Neural cell (in vitro differentiated cells): ENCODE measurements around the gene TRAPPC13. TPM values are rescaled to one million over a fixed set of nuclear protein-coding genes. Genes with fewer than 3 reads are reported as not detected.
A peak's percentile ranks its signal among the peaks of the same experiment; 100 is the strongest.

Source experiments
- H2AFZ ChIP-seq: fragments of 200-600, 300-800 bp; sonication (generic), shearing (Covaris generic); 2 replicates; pipeline ENCODE4 v1.6.0; 2014; ENCODE audit warnings: low read depth, mild to moderate bottlenecking, antibody characterized with exemption, low read length, moderate library complexity
- H3F3A ChIP-seq: fragments of 200-600 bp; shearing (Covaris generic); 2 replicates; pipeline ENCODE4 v1.6.1; 2016; ENCODE audit warnings: mild to moderate bottlenecking, moderate library complexity, mixed read lengths, antibody characterized with exemption, low read length; ENCODE audit not compliant: insufficient read depth, poor library complexity, severe bottlenecking
- H3K27ac ChIP-seq: fragments of 200-600, 300-800 bp; sonication (generic), shearing (Covaris generic); 2 replicates; pipeline ENCODE4 v1.5.1; 2014; ENCODE audit warnings: mild to moderate bottlenecking, low read length, moderate library complexity
- H3K27me3 ChIP-seq: fragments of 300-800, 200-600 bp; sonication (generic), shearing (Covaris generic); 2 replicates; pipeline ENCODE4 v1.6.0; 2014; ENCODE audit warnings: mild to moderate bottlenecking, low read depth, low read length, moderate library complexity; ENCODE audit not compliant: insufficient read depth
- H3K36me3 ChIP-seq: fragments of 300-800, 200-600 bp; sonication (generic), shearing (Covaris generic); 2 replicates; pipeline ENCODE4 v1.5.1; 2014; ENCODE audit warnings: mild to moderate bottlenecking, antibody characterized with exemption, low read length, moderate library complexity; ENCODE audit not compliant: insufficient read depth
- H3K4me2 ChIP-seq: fragments of 300-800, 200-600 bp; sonication (generic), shearing (Covaris generic); 2 replicates; pipeline ENCODE4 v1.6.0; 2014; ENCODE audit warnings: mild to moderate bottlenecking, low read length
- H3K4me3 ChIP-seq: fragments of 300-800, 200-600 bp; sonication (generic), shearing (Covaris generic); 2 replicates; pipeline ENCODE4 v1.5.1; 2014; ENCODE audit warnings: mild to moderate bottlenecking, low read length, moderate library complexity
- H3K79me2 ChIP-seq: fragments of 200-600 bp; shearing (Covaris generic); replicated peaks from 2 replicates; pipeline ENCODE4 v1.6.0; 2014; ENCODE audit warnings: mild to moderate bottlenecking, low read length, moderate library complexity; ENCODE audit not compliant: insufficient read depth
- H3K9ac ChIP-seq: fragments of 300-800, 200-600 bp; sonication (generic), shearing (Covaris generic); 2 replicates; pipeline ENCODE4 v1.6.1; 2016; ENCODE audit warnings: mild to moderate bottlenecking, low read length, mixed read lengths
- H3K9me2 ChIP-seq: fragments of 200-600 bp; shearing (Covaris generic); 2 replicates; pipeline ENCODE4 v1.6.1; 2016; ENCODE audit warnings: mild to moderate bottlenecking, low read length, mixed read lengths; ENCODE audit not compliant: insufficient read depth
- H3K9me3 ChIP-seq: fragments of 200-600, 300-800 bp; sonication (generic), shearing (Covaris generic); 2 replicates; pipeline ENCODE4 v1.6.1; 2016; ENCODE audit warnings: mild to moderate bottlenecking, mixed run types, low read length, moderate library complexity, mixed read lengths
- H4K20me1 ChIP-seq: fragments of 200-600 bp; shearing (Covaris generic); 2 replicates; pipeline ENCODE4 v1.6.1; 2016; ENCODE audit warnings: mild to moderate bottlenecking, mixed run types; ENCODE audit not compliant: insufficient read depth
- CTCF ChIP-seq: fragments of 450-650 bp; IDR thresholded peaks from 2 replicates; pipeline ENCODE4 v1.5.1; 2014; ENCODE audit warnings: antibody characterized with exemption, mild to moderate bottlenecking, moderate library complexity; ENCODE audit not compliant: poor library complexity, severe bottlenecking
- EP300 ChIP-seq: fragments of 450-650 bp; conservative IDR thresholded peaks from 2 replicates; pipeline ENCODE4 v1.6.1; 2014; ENCODE audit warnings: antibody characterized with exemption, mild to moderate bottlenecking, moderate library complexity; ENCODE audit not compliant: poor library complexity, severe bottlenecking
- EZH2 ChIP-seq: fragments of 200-600, 300-800 bp; shearing (Covaris generic), sonication (generic); IDR thresholded peaks from 2 replicates; pipeline ENCODE4 v1.6.1; 2014; ENCODE audit warnings: antibody characterized with exemption, low read length, borderline replicate concordance, mild to moderate bottlenecking; ENCODE audit not compliant: insufficient read depth, poor library complexity, severe bottlenecking
- MXI1 ChIP-seq: fragments of 450-650 bp; conservative IDR thresholded peaks from 2 replicates; pipeline ENCODE4 v1.6.1; 2014; ENCODE audit warnings: antibody characterized with exemption, mild to moderate bottlenecking; ENCODE audit not compliant: poor library complexity, severe bottlenecking
- POLR2AphosphoS5 ChIP-seq: IDR thresholded peaks from 2 replicates; pipeline ENCODE4 v1.6.1; 2012
- RAD21 ChIP-seq: fragments of 450-650 bp; conservative IDR thresholded peaks from 2 replicates; pipeline ENCODE4 v1.6.1; 2014; ENCODE audit warnings: antibody characterized with exemption, mild to moderate bottlenecking, moderate library complexity
- REST ChIP-seq: IDR thresholded peaks from 2 replicates; pipeline ENCODE4 v1.6.1; 2012; ENCODE audit warnings: borderline replicate concordance
- SMC3 ChIP-seq: fragments of 450-650 bp; conservative IDR thresholded peaks from 2 replicates; pipeline ENCODE4 v1.6.1; 2014; ENCODE audit warnings: antibody characterized with exemption, mild to moderate bottlenecking, moderate library complexity; ENCODE audit not compliant: poor library complexity
- TAF1 ChIP-seq: IDR thresholded peaks from 2 replicates; pipeline ENCODE4 v1.6.1; 2012; ENCODE audit warnings: low read depth
- polyA minus RNA-seq: library from RNA; depleted of rRNA, polyadenylated mRNA; stranded (reverse); fragments of >200 nt; gene quantifications from 2 replicates; pipeline ENCODE4 v1.2.3, GENCODE V29; 2014
- polyA plus RNA-seq: library from polyadenylated mRNA; depleted of rRNA; stranded (reverse); fragments of >200 nt; gene quantifications from 2 replicates; pipeline ENCODE4 v1.2.3, GENCODE V29; 2014

Gene TRAPPC13
- polyA plus RNA-seq (80.3 and 95.0 TPM in 2 replicates), polyA minus RNA-seq (55.5 and 68.3 TPM in 2 replicates)

GRCh38 chr5:65624571-65625555, at the start of gene TRAPPC13, which contains the start of gene SHLD3:
TRAPPC13 (plus strand) TSS chr5:65625027; CDS start chr5:65625061, 34 bp downstream.
SHLD3 (plus strand) TSS chr5:65625027; CDS start chr5:65629588, 4,561 bp downstream.
- Histone ChIP-seq H4K20me1 (no peaks in the 10 kb centered on the region), H3K9me3 (no peaks in the 10 kb centered on the region), H3K27ac (peak within 1 kb of the TSS; percentile 93), H3F3A (peaks cover 4% of the 10 kb centered on the region), H3K27me3 (no peaks in the 10 kb centered on the region), H3K9me2 (no peaks in the 10 kb centered on the region), H3K79me2 (peaks cover 84% of the 10 kb centered on the region), H2AFZ (peak within 1 kb of the TSS; percentile 98), H3K4me3 (peak within 1 kb of the TSS; percentile 98), H3K36me3 (no peaks in the 10 kb centered on the region), H3K9ac (peak within 1 kb of the TSS; percentile 97), H3K4me2 (peak within 1 kb of the TSS; percentile 99)
- TF ChIP-seq EP300 (no peak), REST (peak; percentile 81), EZH2 (no peak), POLR2AphosphoS5 (peak; percentile 46), RAD21 (no peak), TAF1 (peak; percentile 30), MXI1 (peak; percentile 51)

- H2AFZ ChIP-seq: no peak overlapping the region
- no peaks in the 10 kb centered on the region for H3K9me2 ChIP-seq
- H3F3A ChIP-seq: no peaks in the 10 kb centered on the region
- H3K27me3 ChIP-seq: no peaks in the 10 kb centered on the region
- H3K9me3 ChIP-seq: no peaks in the 10 kb centered on the region
- H3K36me3 ChIP-seq: no peaks in the 10 kb centered on the region
- H3K4me3 ChIP-seq: no peak overlapping the region
- no peak overlapping the region for H3K4me2 ChIP-seq
- no peaks in the 10 kb centered on the region for H4K20me1 ChIP-seq
- no peak overlapping the region for H3K27ac ChIP-seq
- H3K9ac ChIP-seq: no peak overlapping the region
- no peaks in the 10 kb centered on the region for H3K79me2 ChIP-seq
- TF ChIP-seq TAF1: no peak
- no peak for TF ChIP-seq SMC3
- no peak for TF ChIP-seq RAD21
- TF ChIP-seq MXI1: no peak
- TF ChIP-seq POLR2AphosphoS5: no peak
- no peak for TF ChIP-seq REST
- no peak for TF ChIP-seq CTCF
Measured at GRCh38 chr5:65577141-65577540, 47.7 kb upstream of the TRAPPC13 start.
